Kidney (tissue), 14 donors: ENCODE results near the gene ADCY4. TPM values are rescaled to one million over a fixed set of nuclear protein-coding genes. Genes with fewer than 3 reads are reported as not detected.
A peak's percentile ranks its signal among the peaks of the same experiment; 100 is the strongest.

Experiments used
- DNase-seq, 5 donors: peaks; one replicate each; pipeline ENCODE4 v3.0.0-alpha.2; 2013 to 2020
- FAIRE-seq: peaks from 2 replicates; lab custom pipeline; 2012; peaks lifted over from hg19 to GRCh38; lab: Jason Lieb, UNC
- H3K27ac ChIP-seq, 2 donors: one replicate each; pipeline ENCODE4 v1.7.0; 2013; ENCODE audit warnings: low read depth in 2 of 2, low read length in 2 of 2, inconsistent platforms in 1 of 2
- H3K27me3 ChIP-seq: one replicate; pipeline ENCODE4 v1.7.1; 2013; ENCODE audit warnings: low read length, inconsistent platforms; ENCODE audit not compliant: control insufficient read depth, insufficient read depth
- H3K36me3 ChIP-seq, 3 donors: one replicate each; pipeline versions ENCODE4 v1.7.0 to v1.7.1; 2013; ENCODE audit warnings: low read length in 3 of 3, control low read depth in 1 of 3, inconsistent platforms in 1 of 3; ENCODE audit not compliant: insufficient read depth in 3 of 3, control insufficient read depth in 2 of 3
- H3K4me1 ChIP-seq, 3 donors: one replicate each; pipeline versions ENCODE4 v1.7.0 to v1.7.1; 2013; ENCODE audit warnings: low read length in 3 of 3, inconsistent platforms in 1 of 3, low read depth in 1 of 3; ENCODE audit not compliant: control insufficient read depth in 2 of 3, insufficient read depth in 2 of 3
- H3K4me3 ChIP-seq, 3 donors: one replicate each; pipeline versions ENCODE4 v1.7.0 to v1.8.1; 2013; ENCODE audit warnings: low read length in 3 of 3, control low read depth in 1 of 3, inconsistent platforms in 1 of 3
- H3K9ac ChIP-seq, 3 donors: one replicate each; pipeline versions ENCODE4 v1.7.0 to v1.7.1; 2013; ENCODE audit warnings: low read length in 3 of 3, control low read depth in 1 of 3, inconsistent platforms in 1 of 3
- H3K9me3 ChIP-seq, 3 donors: one replicate each; pipeline versions ENCODE4 v1.7.0 to v1.7.1; 2013; ENCODE audit warnings: low read length in 3 of 3, control low read depth in 1 of 3, inconsistent platforms in 1 of 3; ENCODE audit not compliant: control insufficient read depth in 2 of 3, insufficient read depth in 1 of 3
- intact Hi-C: fragments of 100-400 bp; cut with DNase I; formaldehyde crosslinking; loops from one replicate; pipeline ENCODE4 v1.11.1; 2022
- polyA plus RNA-seq: library from polyadenylated mRNA; stranded (reverse); fragments of 350-450 nt; fragmentation: Illumina TruSeq; extraction: RNeasy Lipid Tissue Mini Kit (QIAGEN cat#74804); gene quantifications from one replicate; pipeline ENCODE4 v1.2.3, GENCODE V29; 2014; ENCODE audit warnings: low read depth, low replicate concordance; ENCODE audit not compliant: insufficient read depth
- total RNA-seq: library from RNA; stranded (reverse); fragmentation: NEBNext Ultra II Directional; extraction: Animal tissue kit (Norgen Biotek cat#: 25700); gene quantifications from one replicate; pipeline ENCODE4 v1.2.1, GENCODE V29; 2021
- TF ChIP-seq, protein P1 (sequence below): IDR thresholded peaks from 3 replicates; pipeline ENCODE4 v1.5.1; 2012; ENCODE audit warnings: mild to moderate bottlenecking, moderate library complexity, borderline replicate concordance; ENCODE audit not compliant: insufficient read depth; ENCODE audit errors: extremely low read depth
- donor health status: control.
- donor health status: control.
- donor health status: control.
- donor health status: control.
- donor health status: control.
- donor health status: DM: yes; HTN: yes; CAD: no.
- donor health status: Normal renal cell carcinoma (clear cell type).

Gene ADCY4
- total and polyA plus RNA-seq, 2 donors from 2014 or later = 19.2 to 57.5 TPM

DNA sequence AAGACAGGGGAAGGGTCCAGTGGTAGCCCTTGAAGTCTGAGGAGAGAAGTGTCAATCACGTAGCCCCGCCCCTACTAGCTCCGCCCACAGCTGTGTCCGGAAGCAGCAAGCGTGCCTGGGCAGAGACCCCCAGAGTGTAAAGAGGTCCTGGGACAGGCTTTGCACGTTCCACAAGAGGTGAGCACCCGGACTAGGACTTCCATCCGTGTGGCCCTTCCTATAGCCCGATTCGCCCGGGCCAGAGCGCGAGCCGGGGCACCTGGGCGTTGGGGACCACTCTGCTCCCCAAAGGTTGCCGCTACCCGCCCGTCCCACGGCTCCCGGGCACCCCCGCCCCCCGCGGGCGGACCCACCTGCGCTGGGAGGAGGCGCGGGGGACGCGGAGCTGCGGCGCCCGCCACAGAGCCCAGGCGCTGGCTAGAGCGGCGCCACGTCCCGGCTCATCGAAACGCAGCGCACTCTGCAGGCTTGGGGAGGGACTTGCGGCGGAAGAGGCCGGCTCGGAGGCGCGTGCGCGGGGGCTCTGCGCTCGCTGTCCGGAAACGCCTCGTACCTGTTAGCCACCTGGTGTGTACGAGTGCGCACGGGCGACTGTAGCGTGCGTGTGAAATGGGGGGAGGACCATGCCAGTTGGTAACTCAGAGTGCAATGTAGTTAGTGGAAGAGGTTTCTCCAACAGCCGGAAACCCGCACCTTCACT lies 63.6 kb downstream of the ADCY4 start, which contains the start of gene RABGGTA:
TSS of gene RABGGTA (minus strand) at position 464 of the 700 bp plus-strand sequence. CDS start 482 bp downstream, outside the sequence.
- Histone ChIP-seq H3K4me1 (peaks cover 0 to 10% (median 0%) of the 10 kb centered on the region in 3 donors), H3K27ac (peak within 1 kb of the TSS; percentile 88 to 96), H3K9me3 (no peaks in the 10 kb centered on the region), H3K4me3 (peak within 1 kb of the TSS; percentile 79 to 95 (median 92)), H3K9ac (peak within 1 kb of the TSS; percentile 80 to 93 (median 92)), H3K27me3 (no peaks in the 10 kb centered on the region), H3K36me3 (peaks cover 0 to 7% (median 7%) of the 10 kb centered on the region in 3 donors)
- TF ChIP-seq, protein P1, sequence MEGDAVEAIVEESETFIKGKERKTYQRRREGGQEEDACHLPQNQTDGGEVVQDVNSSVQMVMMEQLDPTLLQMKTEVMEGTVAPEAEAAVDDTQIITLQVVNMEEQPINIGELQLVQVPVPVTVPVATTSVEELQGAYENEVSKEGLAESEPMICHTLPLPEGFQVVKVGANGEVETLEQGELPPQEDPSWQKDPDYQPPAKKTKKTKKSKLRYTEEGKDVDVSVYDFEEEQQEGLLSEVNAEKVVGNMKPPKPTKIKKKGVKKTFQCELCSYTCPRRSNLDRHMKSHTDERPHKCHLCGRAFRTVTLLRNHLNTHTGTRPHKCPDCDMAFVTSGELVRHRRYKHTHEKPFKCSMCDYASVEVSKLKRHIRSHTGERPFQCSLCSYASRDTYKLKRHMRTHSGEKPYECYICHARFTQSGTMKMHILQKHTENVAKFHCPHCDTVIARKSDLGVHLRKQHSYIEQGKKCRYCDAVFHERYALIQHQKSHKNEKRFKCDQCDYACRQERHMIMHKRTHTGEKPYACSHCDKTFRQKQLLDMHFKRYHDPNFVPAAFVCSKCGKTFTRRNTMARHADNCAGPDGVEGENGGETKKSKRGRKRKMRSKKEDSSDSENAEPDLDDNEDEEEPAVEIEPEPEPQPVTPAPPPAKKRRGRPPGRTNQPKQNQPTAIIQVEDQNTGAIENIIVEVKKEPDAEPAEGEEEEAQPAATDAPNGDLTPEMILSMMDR = peak; percentile 79
- FAIRE-seq (no peak), DNase-seq (peak; percentile 93 to 97 (median 96))
- intact Hi-C loops = no loop called here

DNA sequence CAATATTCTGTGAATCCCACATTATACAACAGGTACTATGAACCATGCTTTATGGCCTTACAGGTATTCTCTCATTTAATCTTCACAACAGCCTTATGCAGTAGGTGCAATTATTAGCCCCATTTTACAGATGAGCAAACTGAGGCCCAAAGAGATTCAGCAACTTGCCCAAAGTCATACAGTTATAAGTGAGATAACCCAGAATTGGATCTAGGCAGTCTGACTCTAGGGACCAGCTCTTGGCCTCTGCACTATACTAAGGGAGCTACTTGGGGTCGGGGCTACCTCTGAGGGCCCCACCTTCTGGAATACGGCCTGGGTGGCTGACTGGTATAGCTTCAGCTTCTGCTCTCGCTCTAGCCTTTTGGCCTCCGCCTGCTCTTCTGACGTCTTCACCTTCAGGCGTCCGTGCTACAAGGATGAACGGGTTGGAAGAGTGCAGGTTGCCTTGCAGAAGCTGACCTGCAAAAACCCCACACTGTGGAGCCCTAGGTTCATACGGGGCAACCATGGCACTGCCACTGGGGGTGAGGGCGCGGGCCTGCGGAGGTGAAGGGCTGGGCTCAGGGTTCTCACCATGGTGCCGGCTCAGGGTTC lies 64.2 kb downstream of the ADCY4 start:
- intact Hi-C loops = no loop called here
- Histone ChIP-seq H3K4me3 (peak overlapping the region; percentile 79 to 95 (median 92)), H3K9me3 (no peaks in the 10 kb centered on the region), H3K27me3 (no peaks in the 10 kb centered on the region), H3K4me1 (peaks cover 0 to 10% (median 0%) of the 10 kb centered on the region in 3 donors), H3K36me3 (peaks cover 0 to 7% (median 7%) of the 10 kb centered on the region in 3 donors), H3K27ac (peak overlapping the region; percentile 88 to 96), H3K9ac (peak overlapping the region; percentile 54 to 92 (median 90))
- TF ChIP-seq, protein P1 = no peak
- no peak for FAIRE-seq
- no peak for DNase-seq

DNA sequence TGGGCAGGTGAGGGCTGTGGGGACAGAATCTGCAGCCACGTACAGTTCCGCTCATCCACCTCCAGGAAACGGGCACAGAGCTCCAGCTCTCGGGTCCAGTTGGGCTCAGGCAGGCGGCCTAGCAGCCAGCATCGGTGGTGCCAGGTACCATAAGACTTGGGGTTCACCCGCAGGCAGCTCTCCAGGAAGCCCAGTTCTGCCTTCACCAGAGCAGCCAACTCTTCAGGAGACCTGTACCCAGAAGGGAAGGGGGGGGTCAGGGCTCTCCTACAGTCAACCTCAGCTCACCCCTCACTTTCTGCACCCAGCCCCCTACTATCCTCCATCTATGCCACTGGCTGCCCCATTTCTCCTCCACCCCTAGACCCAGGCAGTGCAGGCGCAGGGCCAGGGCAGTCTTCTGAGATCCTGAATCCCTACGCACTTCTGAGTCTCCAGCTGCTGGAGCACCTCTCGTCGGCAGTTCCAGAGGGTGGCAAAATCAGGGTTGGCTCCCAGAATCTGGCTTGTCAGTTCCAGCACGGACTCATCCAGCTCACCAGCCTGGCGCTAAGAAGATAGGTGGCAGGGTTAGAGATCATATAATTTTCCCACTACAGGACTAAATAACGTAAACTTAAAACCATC lies 64.8 kb downstream of the ADCY4 start:
- Histone ChIP-seq H3K9me3 (no peaks in the 10 kb centered on the region), H3K36me3 (peaks cover 0 to 7% (median 7%) of the 10 kb centered on the region in 3 donors), H3K4me3 (peak overlapping the region in 1 of 3 donors; percentile 95), H3K27me3 (no peaks in the 10 kb centered on the region), H3K9ac (no peak overlapping the region), H3K27ac (no peak overlapping the region), H3K4me1 (peaks cover 0 to 10% (median 0%) of the 10 kb centered on the region in 3 donors)
- intact Hi-C loops = no loop called here
- TF ChIP-seq, protein P1 = no peak
- FAIRE-seq (no peak), DNase-seq (peak in 1 of 5 donors; percentile 54)
